Panc1 (cell line): ENCODE measurements around the gene KIF18B. TPM values are rescaled to one million over a fixed set of nuclear protein-coding genes. Genes with fewer than 3 reads are reported as not detected.

Source experiments
- ATAC-seq: fragments of 200-7000 bp; cut with Tn5 transposase; 2 replicates; pipeline ENCODE4 v1.9.1; 2020; ENCODE audit warnings: mild to moderate bottlenecking, moderate library complexity
- BruUV-seq: library from RNA; stranded (reverse); fragments of 400-500 nt; replicated peaks from 2 replicates; lab custom pipeline; 2021; lab: Mats Ljungman, UMichigan
- CTCF ChIA-PET: fragments of 300-600 bp; sonication (Branson Sonifier 250); formaldehyde crosslinking; loops from one replicate; lab custom pipeline; 2022; ENCODE audit warnings: antibody characterized with exemption; lab: Charles Lee
- POLR2A ChIA-PET: fragments of 300-600 bp; sonication (Branson Sonifier 250); formaldehyde crosslinking; loops from one replicate; lab custom pipeline; 2022; ENCODE audit warnings: antibody characterized with exemption; lab: Charles Lee
- DNase-seq: peaks from one replicate; pipeline ENCODE4 v3.0.0-alpha.2; 2010; ENCODE audit warnings: low read depth, low spot score
- H3K27ac ChIP-seq: 2 replicates; pipeline ENCODE4 v1.5.1; 2011; ENCODE audit warnings: mild to moderate bottlenecking, low read length, inconsistent platforms
- H3K27me3 ChIP-seq: fragments of 200-500 bp; sonication (Bioruptor generic); 2 replicates; pipeline ENCODE4 v1.6.0; 2014; ENCODE audit warnings: low read length, inconsistent platforms; ENCODE audit not compliant: control insufficient read depth, insufficient read depth
- H3K36me3 ChIP-seq: fragments of 200-500 bp; sonication (Bioruptor generic); 2 replicates; pipeline ENCODE4 v1.5.1; 2014; ENCODE audit warnings: inconsistent platforms, mild to moderate bottlenecking, low read length, moderate library complexity; ENCODE audit not compliant: control insufficient read depth, insufficient read depth
- H3K4me1 ChIP-seq: 2 replicates; pipeline ENCODE4 v1.5.1; 2011; ENCODE audit warnings: inconsistent platforms, mild to moderate bottlenecking, low read length, moderate library complexity; ENCODE audit not compliant: control insufficient read depth, insufficient read depth
- H3K4me3 ChIP-seq, 2 experiments: 2 replicates each; pipeline ENCODE4 v1.5.1; 2011 to 2012; ENCODE audit warnings: low read depth in 2 of 2, low read length in 2 of 2, mild to moderate bottlenecking in 2 of 2, inconsistent platforms in 1 of 2, moderate library complexity in 1 of 2
- H3K9me3 ChIP-seq: fragments of 200-500 bp; sonication (Bioruptor generic); 2 replicates; pipeline ENCODE4 v1.5.1; 2014; ENCODE audit warnings: low read depth, mild to moderate bottlenecking, inconsistent platforms, low read length, moderate library complexity; ENCODE audit not compliant: control insufficient read depth, insufficient read depth
- CTCF ChIP-seq: fragments of 450-650 bp; IDR thresholded peaks from 2 replicates; pipeline ENCODE4 v1.5.1; 2017; ENCODE audit warnings: mild to moderate bottlenecking
- POLR2AphosphoS5 ChIP-seq: IDR thresholded peaks from 2 replicates; pipeline ENCODE4 v1.6.1; 2012; ENCODE audit warnings: mild to moderate bottlenecking, low read depth, low read length, moderate library complexity
- REST ChIP-seq, 2 experiments: IDR thresholded peaks; 2 replicates each; pipeline ENCODE4 v1.6.1; 2011 to 2012; ENCODE audit warnings: low read depth in 2 of 2, control low read depth in 1 of 2, low read length in 1 of 2, mild to moderate bottlenecking in 1 of 2, moderate library complexity in 1 of 2; ENCODE audit not compliant: insufficient read depth in 1 of 2
- SIN3A ChIP-seq: IDR thresholded peaks from 2 replicates; pipeline ENCODE4 v1.6.1; 2012; ENCODE audit warnings: low read depth, mild to moderate bottlenecking, low read length, moderate library complexity, borderline replicate concordance; ENCODE audit not compliant: insufficient read depth
- TCF7L2 ChIP-seq: IDR thresholded peaks from 2 replicates; pipeline ENCODE4 v1.6.1; 2011; ENCODE audit warnings: mild to moderate bottlenecking, low read depth, low read length, inconsistent platforms
- in situ Hi-C: cut with HindIII; loops from 2 replicates; pipeline ENCODE4 v1.10.0; 2016; ENCODE audit warnings: low sequenced_read_pairs, low pct_unique_long_range_greater_than_20kb
- intact Hi-C: fragments of 100-400 bp; cut with micrococcal nuclease; formaldehyde crosslinking; loops from one replicate; pipeline ENCODE4 v1.10.0; 2022; ENCODE audit not compliant: unreplicated experiment
- total RNA-seq: library from RNA; stranded (reverse); gene quantifications from one replicate; pipeline ENCODE4 v1.2.1, GENCODE V29; 2021; ENCODE audit not compliant: unreplicated experiment

KIF18B gene
- total RNA-seq, 1 experiment from 2014 or later: 31.3 TPM

- BruUV-seq: no TSS peak
- no peak for ATAC-seq
- Histone ChIP-seq H3K9me3 (no peaks in the 10 kb centered on the region), H3K27me3 (no peaks in the 10 kb centered on the region), H3K36me3 (no peaks in the 10 kb centered on the region), H3K4me1 (no peaks in the 10 kb centered on the region), H3K27ac (no peak overlapping the region), H3K4me3 (no peak overlapping the region)
- ChIA-PET CTCF (interaction anchor here (0.6 kb wide), 2 partner anchors 111 to 227 kb away, joined by 3 to 4 read pairs; partner anchors contain the start of gene ACBD4), POLR2A (no interaction called here)
- intact Hi-C loops (no loop called here), in situ Hi-C loops (no loop called here)
- no peak for TF ChIP-seq SIN3A
- no peak for TF ChIP-seq CTCF
- no peak for TF ChIP-seq REST (IDR thresholded peaks at IDR 0.05; ENCODE audit: insufficient read depth in 1 of 2, low read depth in 2 of 2, low read length in 1 of 2)
- no peak for TF ChIP-seq TCF7L2
- TF ChIP-seq POLR2AphosphoS5: no peak
- no peak for DNase-seq
Measured at GRCh38 chr17:44908761-44909326, 38.7 kb downstream of the KIF18B start.

- no peaks in the 10 kb centered on the region for H3K4me1 ChIP-seq
- CTCF ChIA-PET: no interaction called here
- H3K4me3 ChIP-seq: no peak overlapping the region
- no peaks in the 10 kb centered on the region for H3K9me3 ChIP-seq
- DNase-seq (no peak), ATAC-seq (no peak)
- POLR2A ChIA-PET: no interaction called here
- H3K27ac ChIP-seq: no peak overlapping the region
- no peaks in the 10 kb centered on the region for H3K27me3 ChIP-seq
- intact Hi-C loops: no loop called here
- in situ Hi-C loops: no loop called here
- TF ChIP-seq REST (IDR thresholded peaks at IDR 0.05; ENCODE audit: insufficient read depth in 1 of 2, low read depth in 2 of 2, low read length in 1 of 2) (no peak), TCF7L2 (no peak), CTCF (no peak), POLR2AphosphoS5 (no peak), SIN3A (no peak)
- BruUV-seq: no TSS peak
- H3K36me3 ChIP-seq: no peaks in the 10 kb centered on the region
Measured at GRCh38 chr17:44907729-44908470, 39.7 kb downstream of the KIF18B start.
